Activated T-cell treated with anti-CD3 and anti-CD28 coated beads, Interleukin-2, amount 50 U/mL, for 1 hour (primary cell): Measurements from ENCODE around the gene TNFSF10.
A peak's percentile ranks its signal among the peaks of the same experiment; 100 is the strongest.

Experiments
- DNase-seq: peaks from one replicate; pipeline ENCODE4 v3.0.0-alpha.2; 2020

Gene TNFSF10

GRCh38 chr3:172516318-172517214 lies 6.7 kb downstream of the TNFSF10 start:
- no peak for DNase-seq

- no peak for DNase-seq
Observed at GRCh38 chr3:172515130-172515918, 7.9 kb downstream of the TNFSF10 start.

DNA sequence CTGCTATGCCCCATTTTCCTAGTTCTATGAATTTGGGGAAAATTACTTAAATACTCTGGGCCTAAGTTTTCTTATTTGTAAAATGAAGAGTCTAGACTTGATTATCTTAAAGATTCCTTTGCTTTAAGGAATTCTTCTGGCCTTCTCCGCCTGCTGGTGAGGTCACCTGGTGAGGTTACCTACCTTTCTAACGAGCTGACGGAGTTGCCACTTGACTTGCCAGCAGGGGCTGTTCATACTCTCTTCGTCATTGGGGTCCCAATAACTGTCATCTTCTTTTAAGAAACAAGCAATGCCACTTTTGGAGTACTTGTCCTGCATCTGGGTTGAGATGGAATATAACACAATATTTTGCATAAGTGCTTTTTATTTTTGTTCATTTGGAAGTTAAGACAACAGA lies 8.6 kb downstream of the TNFSF10 start:
- no peak for DNase-seq

GRCh38 chr3:172513488-172513887 lies 9.7 kb downstream of the TNFSF10 start:
- no peak for DNase-seq

DNA sequence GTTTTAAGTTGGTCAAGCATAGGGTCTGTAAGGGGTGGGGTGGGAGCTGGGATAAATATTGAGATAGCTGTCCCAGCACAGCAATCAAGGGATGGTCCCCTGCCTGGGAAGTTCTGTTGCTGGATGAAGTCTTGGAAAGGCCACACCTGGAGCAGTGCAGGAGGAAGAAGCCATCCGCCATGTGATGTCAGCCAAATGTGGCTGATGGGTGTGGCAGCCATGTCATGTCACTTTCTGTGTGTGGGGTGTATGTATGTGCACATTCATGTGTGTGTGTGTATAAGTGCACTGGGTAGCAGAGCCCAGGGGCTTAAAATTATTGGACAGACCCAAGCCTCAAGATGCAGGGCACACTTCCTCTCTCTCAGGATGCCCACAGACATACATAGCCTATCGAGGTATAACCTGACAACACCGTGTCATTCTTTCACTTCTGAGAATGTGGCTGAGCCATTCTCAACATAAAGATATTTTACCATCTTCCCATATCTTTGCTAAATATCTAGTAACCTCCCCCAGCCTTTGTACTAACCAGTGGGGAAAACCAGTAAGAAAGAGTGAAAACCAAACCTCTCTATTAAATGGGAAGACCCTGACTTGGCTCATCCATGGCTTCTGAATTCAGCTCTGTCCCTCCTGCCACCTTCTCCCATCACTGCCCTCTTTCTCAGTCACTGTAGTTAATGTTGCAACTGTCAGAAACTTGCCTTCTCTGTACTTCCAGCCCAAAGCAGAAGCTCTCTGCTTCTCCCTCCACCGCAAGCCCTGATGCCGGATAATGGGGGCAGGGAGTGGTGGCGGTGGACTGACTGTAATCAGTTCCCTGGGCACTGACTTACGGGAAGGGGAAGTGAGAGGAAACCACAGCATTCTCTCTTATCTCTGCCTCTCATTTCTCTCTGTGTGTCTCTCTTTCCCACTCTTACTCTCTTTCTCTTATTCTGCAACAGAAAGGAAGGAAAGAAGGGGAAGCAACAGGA lies 11.2 kb downstream of the TNFSF10 start:
- DNase-seq, result peak; percentile 48

GRCh38 chr3:172506094-172506493 lies 17.1 kb downstream of the TNFSF10 start:
- no peak for DNase-seq

GRCh38 chr3:172501540-172501939 lies 21.7 kb downstream of the TNFSF10 start:
- no peak for DNase-seq

- DNase-seq, result peak; percentile 75
Observed at GRCh38 chr3:172490198-172490669, 33.0 kb downstream of the TNFSF10 start.

GRCh38 chr3:172478116-172478515 lies 45.1 kb downstream of the TNFSF10 start:
- no peak for DNase-seq

DNA sequence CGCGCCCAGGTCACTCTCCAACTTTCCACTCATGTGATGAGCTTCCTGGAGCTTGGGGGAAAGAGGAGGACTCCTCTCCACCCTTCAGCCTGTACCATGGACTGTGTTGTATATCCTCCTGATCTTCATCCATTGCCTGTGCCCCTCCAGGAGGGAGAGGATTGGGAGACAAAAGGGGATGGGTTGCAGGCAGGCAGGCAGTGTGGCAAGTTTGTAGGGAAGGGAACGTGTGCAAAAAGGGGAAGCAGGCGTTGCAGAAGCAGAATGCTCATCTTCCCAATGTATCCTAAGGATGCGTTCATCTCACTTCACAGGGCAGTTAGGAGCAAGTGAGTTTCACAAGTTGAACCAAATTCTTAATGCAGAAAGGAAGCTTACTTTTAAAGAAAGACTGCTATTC lies 46.9 kb downstream of the TNFSF10 start:
- no peak for DNase-seq

GRCh38 chr3:172475703-172476102 lies 47.5 kb downstream of the TNFSF10 start:
- DNase-seq, result no peak

DNA sequence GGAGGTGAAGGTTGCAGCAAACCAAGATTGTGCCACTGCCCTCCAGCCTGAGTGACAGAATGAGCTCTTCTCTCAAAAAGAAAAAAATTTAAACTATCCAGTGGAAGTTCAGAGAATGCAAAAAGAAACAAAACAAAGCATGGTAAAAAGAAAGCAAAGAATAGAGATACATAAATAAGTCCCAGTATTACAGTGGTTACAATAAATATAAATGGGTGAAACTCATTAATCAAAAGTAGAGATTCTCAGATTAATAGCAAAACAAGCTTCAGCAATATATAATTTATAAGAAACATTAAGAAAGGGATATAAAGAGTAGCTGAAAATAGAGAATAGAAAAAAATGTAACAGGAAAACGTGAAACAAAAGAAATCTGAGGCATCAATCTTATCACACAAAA lies 51.3 kb downstream of the TNFSF10 start:
- DNase-seq, result no peak

DNA sequence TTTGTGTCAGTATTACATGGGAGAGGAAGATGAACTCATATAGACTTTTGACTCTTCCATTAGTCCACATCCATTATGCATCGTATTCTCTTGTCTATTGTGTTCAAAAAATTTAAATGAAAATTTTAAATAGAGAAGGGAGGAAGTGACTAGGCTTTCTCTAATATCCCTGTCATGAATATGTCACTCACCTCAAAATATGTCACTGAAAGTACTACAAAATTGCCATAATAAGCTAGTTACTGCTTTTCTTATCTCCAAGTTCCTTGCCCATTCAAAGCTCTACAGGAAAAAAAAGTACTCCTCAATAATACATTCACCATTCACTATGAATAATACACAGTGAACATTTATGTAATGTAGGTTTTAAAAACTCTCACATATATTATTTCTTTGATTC lies 52.6 kb downstream of the TNFSF10 start:
- DNase-seq, result no peak

DNA sequence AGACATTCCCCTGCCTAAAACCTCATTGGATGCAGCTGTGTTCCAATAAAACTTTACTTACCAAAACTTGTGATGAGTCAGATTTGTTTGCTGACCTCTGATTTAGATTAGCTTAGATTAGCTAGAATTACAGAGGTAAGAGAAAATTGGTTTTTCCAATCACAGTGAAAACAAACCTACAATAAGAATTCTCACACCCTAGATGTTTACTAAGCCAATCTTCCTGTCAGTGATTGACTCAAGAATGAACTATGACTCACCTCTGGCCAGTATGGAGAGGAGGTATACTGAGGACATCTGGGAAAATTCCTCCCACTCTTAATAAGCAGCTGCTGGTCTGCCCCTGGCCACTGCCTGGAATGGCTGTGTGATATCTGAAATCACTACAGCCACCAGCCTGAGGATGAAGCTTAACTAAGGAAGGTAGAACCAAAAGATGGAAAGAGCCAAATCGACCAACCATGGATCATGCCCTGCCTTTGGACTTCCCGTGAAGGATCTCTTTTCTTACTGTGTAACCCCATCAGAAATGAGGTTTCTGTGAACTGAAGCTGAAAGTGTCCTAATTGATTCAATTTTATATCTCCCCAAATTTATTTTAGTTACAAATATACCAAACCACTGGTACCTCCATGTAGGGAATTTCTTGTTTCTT lies 55.9 kb downstream of the TNFSF10 start:
- no peak for DNase-seq

DNA sequence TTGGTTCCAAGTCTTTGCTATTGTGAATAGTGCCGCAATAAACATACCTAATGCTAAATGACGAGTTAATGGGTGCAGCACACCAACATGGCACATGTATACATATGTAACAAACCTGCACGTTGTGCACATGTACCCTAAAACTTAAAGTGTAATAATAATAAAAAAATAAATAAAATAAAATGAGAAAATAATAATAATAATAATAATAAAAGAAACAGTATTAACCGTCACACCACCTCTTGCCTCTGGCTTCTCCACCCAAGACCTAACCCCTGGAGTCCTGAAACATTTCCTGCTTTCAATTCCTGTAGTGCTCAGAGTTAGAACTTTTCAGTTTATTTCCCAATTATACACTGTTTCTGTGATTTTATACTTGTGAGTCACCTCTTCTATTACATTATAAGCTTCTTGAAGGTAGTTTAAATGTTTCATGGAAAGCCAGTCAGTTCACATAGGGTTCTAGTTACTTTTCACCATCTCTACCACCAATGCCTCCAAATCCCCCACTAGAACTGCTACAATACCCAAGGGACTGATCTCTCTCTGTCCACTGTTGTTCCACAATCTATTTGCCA lies 56.6 kb downstream of the TNFSF10 start:
- no peak for DNase-seq

GRCh38 chr3:172465281-172465680 lies 57.9 kb downstream of the TNFSF10 start:
- no peak for DNase-seq

GRCh38 chr3:172464306-172464705 lies 58.9 kb downstream of the TNFSF10 start:
- no peak for DNase-seq

DNA sequence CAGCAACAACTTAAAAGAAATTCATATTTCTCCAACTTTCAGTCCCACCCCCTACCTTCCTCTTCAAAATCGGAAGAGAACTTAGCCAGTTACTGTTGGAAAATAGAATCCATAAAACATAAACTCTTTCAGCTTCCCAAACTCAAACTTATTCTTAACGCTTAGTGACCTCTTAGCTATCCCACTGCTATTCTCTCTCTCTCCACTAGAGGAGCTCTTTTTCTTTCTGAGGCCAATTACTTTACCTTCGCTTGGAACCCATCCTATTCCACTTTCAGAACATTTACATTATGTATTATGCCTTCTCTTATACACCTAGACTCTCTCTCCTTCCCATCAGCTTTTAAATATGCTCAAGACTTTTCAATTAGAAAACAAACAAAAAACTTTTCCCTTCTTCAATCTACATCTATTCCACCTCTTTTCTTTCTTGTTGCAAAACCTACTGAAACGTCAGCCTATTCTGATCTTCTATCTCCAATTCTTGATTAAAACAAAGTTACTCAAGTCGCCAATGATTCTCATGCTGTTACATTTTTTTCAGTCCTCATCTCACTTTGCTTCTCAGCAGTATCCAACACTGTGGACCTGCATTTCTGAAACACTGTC lies 61.6 kb downstream of the TNFSF10 start:
- no peak for DNase-seq

- DNase-seq, result no peak
Observed at GRCh38 chr3:172456404-172456803, 66.8 kb downstream of the TNFSF10 start.
